GM21381 (cell line): Measurements from ENCODE around the gene C12orf60.

Experiments used
- ATAC-seq: cut with Tn5 transposase; IDR thresholded peaks from one replicate; pipeline ENCODE4 v1.9.1; 2021; ENCODE audit warnings: mild to moderate bottlenecking, moderate library complexity; ENCODE audit not compliant: unreplicated experiment

C12orf60 gene

DNA sequence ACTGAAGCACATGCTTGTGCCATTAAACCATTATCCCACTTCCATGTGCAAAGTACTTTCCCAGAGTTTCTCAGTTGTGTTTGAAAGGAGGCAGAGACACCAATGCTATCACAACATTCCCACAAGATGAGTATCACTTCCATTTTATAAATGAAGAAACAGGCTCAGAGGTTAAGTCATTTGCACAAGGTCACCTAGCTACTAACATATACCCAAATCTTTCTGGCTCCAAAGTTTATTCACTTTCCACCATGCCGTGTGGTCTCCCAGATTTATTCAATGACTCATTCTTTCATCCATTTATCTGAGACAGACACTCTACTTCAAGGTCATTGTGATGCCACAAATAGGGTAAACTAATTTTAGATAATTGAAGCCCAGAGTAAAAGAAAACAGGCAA, 30.5 kb downstream of the C12orf60 start:
- no peak for ATAC-seq

- no peak for ATAC-seq
Observed at GRCh38 chr12:14834509-14834908, 31.0 kb downstream of the C12orf60 start.

- ATAC-seq: no peak
Observed at GRCh38 chr12:14836336-14837210, 33.1 kb downstream of the C12orf60 start.

GRCh38 chr12:14839262-14839661, 35.8 kb downstream of the C12orf60 start:
- no peak for ATAC-seq

DNA sequence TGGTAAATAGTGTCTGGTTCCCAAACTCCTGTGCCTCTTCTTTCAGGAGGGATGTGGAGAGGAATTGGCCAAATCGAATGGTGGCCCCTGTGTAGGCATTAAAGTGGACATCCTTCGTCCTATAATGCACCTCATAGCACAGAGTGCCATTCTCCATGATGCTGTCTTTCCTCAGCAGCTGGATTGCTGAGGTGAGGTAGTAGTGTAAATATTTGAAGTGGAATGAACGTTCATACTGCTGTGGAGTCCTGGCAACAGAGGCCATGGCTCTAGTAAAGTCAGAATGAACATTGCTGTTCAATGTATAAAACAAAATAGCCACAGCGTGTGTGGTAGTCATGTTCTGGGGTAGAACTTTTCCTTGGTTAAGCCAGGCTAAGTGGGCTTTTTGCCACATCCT, 37.1 kb downstream of the C12orf60 start:
- ATAC-seq: no peak

GRCh38 chr12:14841761-14842160, 38.3 kb downstream of the C12orf60 start:
- no peak for ATAC-seq

GRCh38 chr12:14842315-14842714, 38.8 kb downstream of the C12orf60 start:
- no peak for ATAC-seq

- ATAC-seq: no peak
Observed at GRCh38 chr12:14843425-14843887, 40.0 kb downstream of the C12orf60 start, which contains the start of gene ART4. ART4 (minus strand) TSS chr12:14843526; CDS start chr12:14843113, 413 bp downstream.

- ATAC-seq: no peak
Observed at GRCh38 chr12:14844401-14844800, 40.9 kb downstream of the C12orf60 start.

- no peak for ATAC-seq
Observed at GRCh38 chr12:14845350-14845750, 41.9 kb downstream of the C12orf60 start.

- ATAC-seq: no peak
Observed at GRCh38 chr12:14846042-14846587, 42.6 kb downstream of the C12orf60 start.

DNA sequence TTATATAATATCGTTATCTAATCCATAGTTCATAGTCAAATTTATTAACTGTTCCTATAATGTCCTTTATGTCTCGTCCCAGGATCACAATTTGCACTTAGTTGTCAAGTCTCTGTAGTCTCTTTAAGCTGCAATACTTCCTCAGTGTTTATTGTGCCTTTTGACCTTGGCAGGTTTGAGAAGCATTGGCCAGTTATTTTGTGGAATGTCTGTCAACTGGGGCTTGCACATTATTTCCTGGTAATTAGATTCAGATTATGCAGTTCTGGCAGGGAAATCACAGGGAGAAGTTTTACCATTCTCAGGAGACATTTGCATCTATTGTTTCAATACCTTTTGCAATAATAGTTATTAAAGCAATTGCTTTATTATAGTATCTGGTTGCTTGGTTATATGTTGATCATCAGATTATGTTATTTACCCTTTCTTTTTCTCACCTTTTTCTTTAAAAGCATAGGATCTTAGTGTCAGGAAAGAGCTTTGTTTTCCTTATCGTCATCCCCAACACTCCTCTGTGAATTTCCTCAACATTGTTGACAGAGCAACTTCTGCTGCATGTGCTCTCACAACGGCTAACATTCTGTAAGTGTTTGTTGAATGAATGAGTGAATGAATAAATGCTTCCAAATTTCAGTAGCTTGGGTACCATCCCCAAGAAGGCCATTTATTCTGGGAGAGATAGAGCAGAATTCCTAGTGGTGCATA, 43.6 kb downstream of the C12orf60 start:
- no peak for ATAC-seq

DNA sequence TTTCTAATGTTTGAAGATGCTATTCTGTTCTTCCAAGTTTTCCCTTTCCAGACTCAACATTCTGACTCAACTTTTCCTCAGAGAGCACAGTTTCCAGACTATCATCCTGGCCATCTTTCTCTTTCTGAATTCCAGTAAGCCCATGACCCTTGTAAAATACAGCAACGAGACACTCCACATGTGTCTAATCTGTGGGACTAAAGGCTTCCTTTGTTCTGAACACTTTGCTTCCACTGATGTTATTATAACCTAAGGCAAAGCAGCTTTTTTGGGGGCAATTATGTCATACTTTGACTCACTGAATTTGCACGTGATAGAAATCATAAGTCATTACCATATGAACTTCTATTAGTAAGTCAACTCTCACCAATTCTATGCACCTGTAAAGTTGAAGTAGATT, 46.2 kb downstream of the C12orf60 start:
- ATAC-seq: no peak

DNA sequence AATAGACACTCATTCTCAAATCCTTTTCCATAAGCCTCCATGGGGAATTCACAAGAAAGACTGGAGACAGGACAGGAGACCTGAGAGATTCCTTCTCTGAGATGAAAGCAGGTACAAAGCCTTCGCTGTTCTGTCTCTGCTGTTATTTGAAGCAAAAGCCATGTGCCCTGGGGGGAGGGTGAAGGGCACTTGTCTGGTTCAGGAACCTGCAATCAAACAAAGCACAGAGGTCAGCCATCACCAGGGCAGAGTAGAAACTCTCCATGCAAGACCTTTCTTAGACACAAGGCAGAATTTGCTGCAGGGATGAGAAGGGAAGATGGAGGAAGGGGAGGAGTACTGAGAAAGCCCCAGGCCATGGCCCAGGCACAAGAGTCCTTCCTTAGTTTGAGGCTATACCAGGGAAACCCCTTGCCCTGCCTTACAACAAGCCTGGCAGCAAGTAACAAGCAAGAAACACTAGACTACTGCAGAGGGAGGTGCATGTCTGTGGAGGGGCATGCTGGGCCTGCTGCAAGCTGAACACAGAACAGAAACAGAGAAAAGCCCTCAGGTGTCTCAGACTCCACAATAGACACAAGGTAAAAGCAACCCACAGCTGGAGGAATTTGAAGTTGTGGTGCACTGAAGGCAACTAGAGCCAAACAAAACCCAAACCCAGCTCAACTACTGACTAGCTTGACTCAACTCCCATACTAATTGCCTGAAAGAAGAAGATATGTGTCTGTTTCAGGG, 47.6 kb downstream of the C12orf60 start:
- peak; percentile 78 for ATAC-seq

DNA sequence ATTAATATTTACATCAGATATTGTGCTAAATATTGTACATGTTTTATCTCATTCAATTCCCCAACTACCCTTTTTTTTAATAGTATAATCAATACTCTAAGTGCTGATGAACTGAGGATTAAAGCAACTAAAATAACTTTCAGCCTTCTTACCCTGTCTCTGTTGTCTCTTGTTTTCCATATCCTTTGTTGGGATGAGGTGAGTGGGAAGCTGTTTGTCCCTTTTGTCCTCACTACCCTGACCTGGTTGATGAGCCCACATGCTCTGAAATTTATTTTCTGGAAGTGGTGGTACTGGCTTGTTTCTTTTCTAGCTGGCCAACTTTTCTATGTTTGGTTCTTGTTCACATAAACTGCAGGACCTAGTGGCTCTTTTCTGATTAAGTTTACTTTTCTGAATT, 49.4 kb downstream of the C12orf60 start:
- ATAC-seq: no peak

GRCh38 chr12:14853961-14854360, 50.5 kb downstream of the C12orf60 start:
- ATAC-seq: no peak

DNA sequence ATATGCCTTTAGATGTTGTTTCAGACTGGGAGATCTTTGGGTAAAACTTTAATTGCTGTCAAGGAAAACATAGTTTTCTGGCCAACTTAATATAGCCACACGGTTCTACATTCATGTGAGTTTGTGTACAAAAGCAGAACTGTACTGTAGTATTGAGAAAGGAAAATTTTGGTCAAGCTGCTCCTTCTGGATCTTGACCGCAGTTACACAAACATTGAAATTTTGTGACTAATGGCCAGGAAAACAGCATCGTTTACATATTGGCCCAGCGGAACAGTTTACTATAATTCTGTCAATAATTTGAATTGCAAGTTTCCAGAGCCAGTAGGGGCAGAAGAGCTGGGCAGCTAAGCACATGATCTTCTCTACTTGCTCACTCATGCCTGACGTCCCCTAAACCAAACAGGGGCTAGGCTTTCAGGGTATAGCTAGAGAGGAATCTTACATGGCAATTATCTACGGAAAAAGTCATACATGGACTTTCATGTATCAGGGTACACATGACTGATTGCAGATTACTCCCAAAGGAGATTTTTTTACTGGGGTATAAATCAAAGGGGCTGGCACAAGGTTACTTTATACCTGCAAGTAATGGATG, 51.2 kb downstream of the C12orf60 start:
- no peak for ATAC-seq

- no peak for ATAC-seq
Observed at GRCh38 chr12:14858513-14858912, 55.0 kb downstream of the C12orf60 start.

DNA sequence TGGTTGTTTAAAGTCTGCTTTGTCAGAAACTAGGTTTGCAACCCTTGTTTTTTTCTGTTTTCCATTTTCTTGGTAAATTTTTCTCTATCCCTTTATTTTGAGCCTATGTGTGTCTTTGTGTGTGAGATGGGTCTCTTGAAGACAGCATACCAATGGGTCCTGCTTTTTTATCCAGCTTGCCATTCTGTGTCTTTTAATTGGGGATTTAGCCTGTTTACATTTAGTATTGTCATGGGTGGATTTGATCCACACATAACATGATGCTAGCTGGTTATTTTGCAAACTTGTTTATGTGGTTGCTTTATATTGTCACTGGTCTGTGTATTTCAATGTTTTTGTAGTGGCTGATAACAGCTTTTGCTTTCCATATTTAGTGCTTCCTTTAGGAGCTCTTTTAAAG, 57.0 kb downstream of the C12orf60 start:
- ATAC-seq: no peak

- ATAC-seq: no peak
Observed at GRCh38 chr12:14868916-14869506, 65.5 kb downstream of the C12orf60 start.
